Measurements from ENCODE around the gene WDPCP. TPM values are rescaled to one million over a fixed set of nuclear protein-coding genes. Genes with fewer than 3 reads are reported as not detected.

The WDPCP gene
- total and polyA plus RNA-seq, 12 donors, result 2.7 to 14.6 (median 9.3) TPM

DNA sequence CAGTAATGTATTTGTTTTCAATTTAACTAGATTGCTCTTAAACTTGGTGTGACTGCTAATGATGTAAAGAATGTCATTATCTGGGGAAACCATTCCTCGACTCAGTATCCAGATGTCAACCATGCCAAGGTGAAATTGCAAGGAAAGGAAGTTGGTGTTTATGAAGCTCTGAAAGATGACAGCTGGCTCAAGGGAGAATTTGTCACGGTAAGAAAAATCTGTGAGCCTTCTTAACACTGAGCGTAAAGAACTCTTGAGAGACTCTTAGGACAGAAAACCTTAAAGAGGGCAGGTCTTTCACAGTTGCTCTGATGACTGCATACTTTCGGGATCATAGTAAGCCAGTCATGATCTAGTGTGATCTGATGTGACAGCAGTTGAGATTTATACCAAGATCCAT lies 16.4 kb upstream of the WDPCP start:
- H3K27ac ChIP-seq, result no peak overlapping the region
- H3K4me1 ChIP-seq (replicated peaks in 1 of 2), result peaks cover 0 to 9% of the 10 kb centered on the region in 2 donors
- 92 to 97% (median 94%) methylated on average over 4 of the region's 4 CpGs for WGBS, 4 donors
- H3K27me3 ChIP-seq, result no peaks in the 10 kb centered on the region
- H3K36me3 ChIP-seq (replicated peaks in 1 of 2), result peaks cover 0 to 70% of the 10 kb centered on the region in 2 donors
- intact Hi-C loops (cut with DNase I), result no loop called here
- no peak overlapping the region for H3K4me3 ChIP-seq
- DNase-seq, result no peak
- no peaks in the 10 kb centered on the region for H3K9me3 ChIP-seq (replicated peaks in 1 of 3)
- TF ChIP-seq POLR2A (IDR thresholded peaks at IDR 0.05) (no peak), CTCF (IDR thresholded peaks at IDR 0.05) (no peak)

- TF ChIP-seq CTCF (IDR thresholded peaks at IDR 0.05) (no peak), POLR2A (IDR thresholded peaks at IDR 0.05) (no peak)
- peaks cover 0 to 16% of the 10 kb centered on the region in 2 donors for H3K4me1 ChIP-seq (replicated peaks in 1 of 2)
- no peaks in the 10 kb centered on the region for H3K9me3 ChIP-seq (replicated peaks in 1 of 3)
- no peak overlapping the region for H3K27ac ChIP-seq
- intact Hi-C loops (cut with DNase I), result no loop called here
- no peak overlapping the region for H3K4me3 ChIP-seq
- 67 to 94% (median 87%) methylated on average over 1 of the region's 1 CpG for WGBS, 4 donors
- no peak for DNase-seq
- peaks cover 0 to 73% of the 10 kb centered on the region in 2 donors for H3K36me3 ChIP-seq (replicated peaks in 1 of 2)
- no peaks in the 10 kb centered on the region for H3K27me3 ChIP-seq
Observed at GRCh38 chr2:63600881-63601460, 12.7 kb upstream of the WDPCP start.

- peaks cover 0 to 72% of the 10 kb centered on the region in 2 donors for H3K36me3 ChIP-seq (replicated peaks in 1 of 2)
Observed at GRCh38 chr2:63598981-63599380, 10.7 kb upstream of the WDPCP start.

GRCh38 chr2:63596401-63596883 lies 8.2 kb upstream of the WDPCP start:
- no peak for DNase-seq
- TF ChIP-seq POLR2A (IDR thresholded peaks at IDR 0.05) (no peak), CTCF (IDR thresholded peaks at IDR 0.05) (no peak)
- peaks cover 0 to 32% of the 10 kb centered on the region in 2 donors for H3K4me1 ChIP-seq (replicated peaks in 1 of 2)
- WGBS, 4 donors, result 90 to 96% (median 93%) methylated on average over 2 of the region's 2 CpGs
- peaks cover 0 to 53% of the 10 kb centered on the region in 2 donors for H3K36me3 ChIP-seq (replicated peaks in 1 of 2)
- H3K27me3 ChIP-seq, result no peaks in the 10 kb centered on the region
- H3K27ac ChIP-seq, result peak overlapping the region in 1 of 5 donors; percentile 10
- H3K9me3 ChIP-seq (replicated peaks in 1 of 3), result no peaks in the 10 kb centered on the region
- intact Hi-C loops (cut with DNase I), result no loop called here
- no peak overlapping the region for H3K4me3 ChIP-seq

More at GRCh38 chr2:63598981-63599380, 10.7 kb upstream of the WDPCP start:
- no peaks in the 10 kb centered on the region for H3K27me3 ChIP-seq
- H3K4me3 ChIP-seq, result no peak overlapping the region
- H3K27ac ChIP-seq, result no peak overlapping the region
- DNase-seq, result no peak
- peaks cover 0 to 19% of the 10 kb centered on the region in 2 donors for H3K4me1 ChIP-seq (replicated peaks in 1 of 2)
- no peak for TF ChIP-seq CTCF (IDR thresholded peaks at IDR 0.05)
- no peak for TF ChIP-seq POLR2A (IDR thresholded peaks at IDR 0.05)
- WGBS, 4 donors, result 83 to 89% (median 84%) methylated on average over 2 of the region's 2 CpGs
- H3K9me3 ChIP-seq (replicated peaks in 1 of 3), result no peaks in the 10 kb centered on the region
- intact Hi-C loops (cut with DNase I), result no loop called here
